Kidney (tissue), 14 donors: ENCODE measurements around the gene CARD11. TPM values are rescaled to one million over a fixed set of nuclear protein-coding genes. Genes with fewer than 3 reads are reported as not detected.

Experiments
- DNase-seq, 5 donors: peaks; one replicate each; pipeline ENCODE4 v3.0.0-alpha.2; 2013 to 2020
- FAIRE-seq: peaks from 2 replicates; lab custom pipeline; 2012; peaks lifted over from hg19 to GRCh38; lab: Jason Lieb, UNC
- H3K27ac ChIP-seq, 2 donors: one replicate each; pipeline ENCODE4 v1.7.0; 2013; ENCODE audit warnings: low read depth in 2 of 2, low read length in 2 of 2, inconsistent platforms in 1 of 2
- H3K27me3 ChIP-seq: one replicate; pipeline ENCODE4 v1.7.1; 2013; ENCODE audit warnings: low read length, inconsistent platforms; ENCODE audit not compliant: control insufficient read depth, insufficient read depth
- H3K36me3 ChIP-seq, 3 donors: one replicate each; pipeline versions ENCODE4 v1.7.0 to v1.7.1; 2013; ENCODE audit warnings: low read length in 3 of 3, control low read depth in 1 of 3, inconsistent platforms in 1 of 3; ENCODE audit not compliant: insufficient read depth in 3 of 3, control insufficient read depth in 2 of 3
- H3K4me1 ChIP-seq, 3 donors: one replicate each; pipeline versions ENCODE4 v1.7.0 to v1.7.1; 2013; ENCODE audit warnings: low read length in 3 of 3, inconsistent platforms in 1 of 3, low read depth in 1 of 3; ENCODE audit not compliant: control insufficient read depth in 2 of 3, insufficient read depth in 2 of 3
- H3K4me3 ChIP-seq, 3 donors: one replicate each; pipeline versions ENCODE4 v1.7.0 to v1.8.1; 2013; ENCODE audit warnings: low read length in 3 of 3, control low read depth in 1 of 3, inconsistent platforms in 1 of 3
- H3K9ac ChIP-seq, 3 donors: one replicate each; pipeline versions ENCODE4 v1.7.0 to v1.7.1; 2013; ENCODE audit warnings: low read length in 3 of 3, control low read depth in 1 of 3, inconsistent platforms in 1 of 3
- H3K9me3 ChIP-seq, 3 donors: one replicate each; pipeline versions ENCODE4 v1.7.0 to v1.7.1; 2013; ENCODE audit warnings: low read length in 3 of 3, control low read depth in 1 of 3, inconsistent platforms in 1 of 3; ENCODE audit not compliant: control insufficient read depth in 2 of 3, insufficient read depth in 1 of 3
- intact Hi-C: fragments of 100-400 bp; cut with DNase I; formaldehyde crosslinking; loops from one replicate; pipeline ENCODE4 v1.11.1; 2022
- polyA plus RNA-seq: library from polyadenylated mRNA; stranded (reverse); fragments of 350-450 nt; fragmentation: Illumina TruSeq; extraction: RNeasy Lipid Tissue Mini Kit (QIAGEN cat#74804); gene quantifications from one replicate; pipeline ENCODE4 v1.2.3, GENCODE V29; 2014; ENCODE audit warnings: low read depth, low replicate concordance; ENCODE audit not compliant: insufficient read depth
- total RNA-seq: library from RNA; stranded (reverse); fragmentation: NEBNext Ultra II Directional; extraction: Animal tissue kit (Norgen Biotek cat#: 25700); gene quantifications from one replicate; pipeline ENCODE4 v1.2.1, GENCODE V29; 2021
- TF ChIP-seq, protein P1 (sequence below): IDR thresholded peaks from 3 replicates; pipeline ENCODE4 v1.5.1; 2012; ENCODE audit warnings: mild to moderate bottlenecking, moderate library complexity, borderline replicate concordance; ENCODE audit not compliant: insufficient read depth; ENCODE audit errors: extremely low read depth
- donor health status: control.
- donor health status: control.
- donor health status: control.
- donor health status: control.
- donor health status: control.
- donor health status: DM: yes; HTN: yes; CAD: no.
- donor health status: Normal renal cell carcinoma (clear cell type).

CARD11 gene
- total and polyA plus RNA-seq, 2 donors from 2014 or later, result 0.22 to 9.6 TPM

DNA sequence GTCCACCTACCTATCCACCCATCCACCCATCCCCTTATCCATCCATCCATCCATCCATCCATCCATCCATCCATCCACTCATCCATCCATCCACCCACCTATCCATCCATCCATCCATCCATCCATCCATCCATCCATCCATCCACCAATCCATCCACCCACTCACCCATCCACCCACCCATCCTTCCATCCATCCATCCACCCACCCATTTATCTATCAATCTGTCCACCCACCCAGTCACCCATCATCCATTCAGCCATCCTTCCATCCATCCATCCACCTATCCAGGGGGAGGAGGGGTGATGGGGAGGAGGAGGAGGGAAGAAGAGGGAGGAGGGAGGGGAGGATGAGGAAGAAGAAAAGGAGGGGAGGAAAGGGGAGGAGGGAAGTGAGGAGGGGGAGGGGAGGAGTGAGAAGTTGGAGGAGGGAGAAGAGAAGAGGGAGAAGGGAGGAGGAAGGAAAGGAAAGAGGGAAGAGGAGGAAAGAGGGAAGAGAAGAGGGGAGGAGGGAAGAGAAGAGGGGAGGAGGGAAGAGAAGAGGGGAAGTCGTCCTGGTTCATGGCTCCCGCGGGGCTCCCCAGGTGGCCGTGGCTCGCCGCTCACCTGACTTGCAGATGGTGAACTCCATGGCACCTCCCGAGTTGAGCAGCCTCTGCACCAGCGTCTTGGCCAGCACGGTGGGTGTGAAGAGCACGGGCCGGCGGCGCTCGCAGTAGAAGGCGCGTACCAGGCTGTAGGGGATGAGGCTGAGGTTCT is 130.8 kb downstream of the CARD11 start:
- no peaks in the 10 kb centered on the region for H3K36me3 ChIP-seq
- H3K9me3 ChIP-seq, result no peaks in the 10 kb centered on the region
- H3K4me1 ChIP-seq, result no peaks in the 10 kb centered on the region
- TF ChIP-seq, protein P1, sequence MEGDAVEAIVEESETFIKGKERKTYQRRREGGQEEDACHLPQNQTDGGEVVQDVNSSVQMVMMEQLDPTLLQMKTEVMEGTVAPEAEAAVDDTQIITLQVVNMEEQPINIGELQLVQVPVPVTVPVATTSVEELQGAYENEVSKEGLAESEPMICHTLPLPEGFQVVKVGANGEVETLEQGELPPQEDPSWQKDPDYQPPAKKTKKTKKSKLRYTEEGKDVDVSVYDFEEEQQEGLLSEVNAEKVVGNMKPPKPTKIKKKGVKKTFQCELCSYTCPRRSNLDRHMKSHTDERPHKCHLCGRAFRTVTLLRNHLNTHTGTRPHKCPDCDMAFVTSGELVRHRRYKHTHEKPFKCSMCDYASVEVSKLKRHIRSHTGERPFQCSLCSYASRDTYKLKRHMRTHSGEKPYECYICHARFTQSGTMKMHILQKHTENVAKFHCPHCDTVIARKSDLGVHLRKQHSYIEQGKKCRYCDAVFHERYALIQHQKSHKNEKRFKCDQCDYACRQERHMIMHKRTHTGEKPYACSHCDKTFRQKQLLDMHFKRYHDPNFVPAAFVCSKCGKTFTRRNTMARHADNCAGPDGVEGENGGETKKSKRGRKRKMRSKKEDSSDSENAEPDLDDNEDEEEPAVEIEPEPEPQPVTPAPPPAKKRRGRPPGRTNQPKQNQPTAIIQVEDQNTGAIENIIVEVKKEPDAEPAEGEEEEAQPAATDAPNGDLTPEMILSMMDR, result no peak
- no peak for FAIRE-seq
- H3K27me3 ChIP-seq, result no peaks in the 10 kb centered on the region
- DNase-seq, result no peak
- H3K9ac ChIP-seq, result no peak overlapping the region
- no peak overlapping the region for H3K27ac ChIP-seq
- no peak overlapping the region for H3K4me3 ChIP-seq
- intact Hi-C loops, result no loop called here

DNA sequence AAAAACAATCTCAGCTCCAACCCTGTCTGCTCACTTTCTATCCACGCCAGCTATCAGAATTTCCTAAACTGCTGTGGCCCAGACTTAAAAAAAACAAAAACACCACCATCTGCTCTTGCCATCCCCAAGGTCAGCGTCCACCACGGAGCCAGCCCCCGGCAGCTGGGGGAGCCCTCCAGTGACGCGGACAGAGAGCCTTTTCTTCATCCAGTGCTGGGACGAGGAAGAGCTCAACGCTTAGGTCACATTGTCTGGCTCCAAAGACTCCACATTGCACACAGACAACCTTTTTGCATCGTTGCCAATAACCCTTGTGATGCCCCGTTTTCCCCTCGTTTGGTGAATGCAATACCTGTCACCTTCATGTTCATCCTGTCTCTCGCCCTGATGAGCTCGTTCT is 132.2 kb downstream of the CARD11 start:
- FAIRE-seq (no peak), DNase-seq (no peak)
- Histone ChIP-seq H3K9ac (no peak overlapping the region), H3K36me3 (no peaks in the 10 kb centered on the region), H3K9me3 (no peaks in the 10 kb centered on the region), H3K27ac (no peak overlapping the region), H3K27me3 (no peaks in the 10 kb centered on the region), H3K4me3 (no peak overlapping the region), H3K4me1 (no peaks in the 10 kb centered on the region)
- TF ChIP-seq, protein P1, result no peak
- intact Hi-C loops, result no loop called here

DNA sequence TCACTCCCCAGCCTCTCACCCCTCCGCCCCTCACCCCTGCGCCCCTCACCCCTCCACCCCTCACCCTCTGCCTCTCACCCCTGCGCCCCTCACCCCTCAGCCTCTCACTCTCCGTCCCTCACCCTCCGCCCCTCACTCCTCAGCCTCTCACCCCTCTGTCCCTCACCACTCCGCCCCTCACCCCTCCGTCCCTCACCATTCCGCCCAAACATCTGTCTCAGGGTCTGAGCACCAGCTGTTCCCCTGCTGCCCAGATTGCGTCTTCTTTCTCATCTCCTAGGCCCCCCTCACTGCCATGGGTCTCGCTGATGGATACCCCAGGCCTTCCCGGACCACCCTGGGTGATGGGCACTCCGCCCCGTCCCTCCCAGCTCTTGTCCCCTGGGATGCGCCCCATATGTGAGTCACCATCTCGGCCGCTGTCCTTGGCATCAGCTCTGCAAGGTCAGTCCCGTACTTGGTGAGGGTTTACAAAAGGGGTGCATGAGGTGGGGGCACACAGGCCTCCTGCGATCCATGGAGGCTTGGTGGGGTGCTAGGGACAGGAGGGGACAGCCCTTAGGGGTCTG is 134.1 kb downstream of the CARD11 start:
- H3K9ac ChIP-seq, result no peak overlapping the region
- H3K4me1 ChIP-seq, result no peaks in the 10 kb centered on the region
- H3K27me3 ChIP-seq, result no peaks in the 10 kb centered on the region
- intact Hi-C loops, result no loop called here
- FAIRE-seq (no peak), DNase-seq (peak in 1 of 5 donors; percentile 61)
- H3K9me3 ChIP-seq, result peaks cover 0 to 6% (median 0%) of the 10 kb centered on the region in 3 donors
- TF ChIP-seq, protein P1, result no peak
- no peak overlapping the region for H3K4me3 ChIP-seq
- H3K27ac ChIP-seq, result no peak overlapping the region
- no peaks in the 10 kb centered on the region for H3K36me3 ChIP-seq
